Ovary (tissue), 9 donors: ENCODE measurements around the gene CCBE1. TPM values are rescaled to one million over a fixed set of nuclear protein-coding genes. Genes with fewer than 3 reads are reported as not detected.

Experiments used
- DNase-seq, 5 donors: peaks; one replicate each; pipeline ENCODE4 v3.0.0-alpha.2; 2019 to 2020
- H3K27ac ChIP-seq, 2 donors: fragments of 200-600 bp; one replicate each; pipeline versions ENCODE4 v1.5.1 to v1.8.0; 2019 to 2022
- H3K27me3 ChIP-seq: fragments of 200-600 bp; one replicate; pipeline ENCODE4 v1.8.0; 2022
- H3K36me3 ChIP-seq: fragments of 200-600 bp; sonication (generic); one replicate; pipeline ENCODE4 v1.5.1; 2019
- H3K4me1 ChIP-seq: one replicate; pipeline ENCODE4 v1.8.1; 2013; ENCODE audit warnings: mild to moderate bottlenecking, moderate library complexity; ENCODE audit not compliant: insufficient read depth
- H3K4me3 ChIP-seq: fragments of 200-600 bp; sonication (generic); one replicate; pipeline ENCODE4 v1.5.1; 2017
- H3K9me3 ChIP-seq, 2 donors: fragments of 200-600 bp in 1 of 2; sonication (generic) in 1 of 2; one replicate each; pipeline versions ENCODE4 v1.5.1 to v1.8.1; 2013 to 2019; ENCODE audit warnings: mild to moderate bottlenecking in 1 of 2, moderate library complexity in 1 of 2
- CTCF ChIP-seq, 3 donors: fragments of 450-650 bp in 2 of 3; fragments of 200-600 bp in 1 of 3; IDR thresholded peaks; one replicate each; pipeline versions ENCODE4 v1.5.1 to v1.8.0; 2016 to 2022; ENCODE audit warnings: antibody characterized with exemption in 3 of 3, mild to moderate bottlenecking in 1 of 3
- EP300 ChIP-seq: sonication (generic); formaldehyde crosslinking; IDR thresholded peaks from one replicate; pipeline ENCODE4 v1.6.1; 2017; ENCODE audit warnings: antibody characterized with exemption
- POLR2A ChIP-seq: fragments of 450-650 bp; IDR thresholded peaks from one replicate; pipeline ENCODE4 v1.6.1; 2017; ENCODE audit warnings: antibody characterized with exemption, mild to moderate bottlenecking, moderate library complexity
- WGBS, 3 donors: extraction: QIAGEN DNeasy Blood & Tissue Kit in 1 of 3; methylation state at CpG; one replicate each; pipeline versions ENCODE4 v1.1.5 to v1.1.7; 2013 to 2017; 5-methylcytosine and 5-hydroxymethylcytosine counted together
- intact Hi-C, 4 donors: fragments of 100-400 bp; cut with DNase I; formaldehyde crosslinking; loops; one replicate each; pipeline versions ENCODE4 v1.11.0 to v1.15.1; 2022 to 2023
- polyA plus RNA-seq, 2 donors: library from polyadenylated mRNA; stranded (reverse); fragments of 200-250 nt in 1 of 2; fragments of 350-450 nt in 1 of 2; fragmentation: Illumina TruSeq in 1 of 2; extraction: RNeasy Lipid Tissue Mini Kit (QIAGEN cat#74804) in 1 of 2; gene quantifications; one replicate each; pipeline ENCODE4 v1.2.3, GENCODE V29; 2013 to 2014
- total RNA-seq, 7 donors: library from RNA; depleted of rRNA in 2 of 7; stranded (reverse); fragments of >200 nt in 2 of 7; fragmentation: NEBNext Ultra II Directional in 3 of 7; extraction: Animal tissue kit (Norgen Biotek cat#: 25700) in 3 of 7; gene quantifications; one replicate each; pipeline versions ENCODE4 v1.1.0 to v1.2.4, GENCODE V29; 2016 to 2023
- donor health status: DM: no; HTN: no; CAD: no; lungs with moderate emphysema.
- donor health status: DM: no; HTN: no; CAD: no.
- donor health status: Bipolar disorder and iron deficiency.
- donor health status: DM: yes; HTN: yes; CAD: no.
- donor health status: DM: no; HTN: no; CAD: no.
- donor health status: DM: yes; HTN: yes; CAD: no.

The CCBE1 gene
- total and polyA plus RNA-seq, 9 donors, result 15.9 to 109 (median 43.9) TPM

- TF ChIP-seq EP300, result no peak
- no peak for TF ChIP-seq CTCF (IDR thresholded peaks at IDR 0.05)
- TF ChIP-seq POLR2A, result no peak
- intact Hi-C loops, result no loop called here
Observed at GRCh38 chr18:59385191-59385590, 312.0 kb downstream of the CCBE1 start.

DNA sequence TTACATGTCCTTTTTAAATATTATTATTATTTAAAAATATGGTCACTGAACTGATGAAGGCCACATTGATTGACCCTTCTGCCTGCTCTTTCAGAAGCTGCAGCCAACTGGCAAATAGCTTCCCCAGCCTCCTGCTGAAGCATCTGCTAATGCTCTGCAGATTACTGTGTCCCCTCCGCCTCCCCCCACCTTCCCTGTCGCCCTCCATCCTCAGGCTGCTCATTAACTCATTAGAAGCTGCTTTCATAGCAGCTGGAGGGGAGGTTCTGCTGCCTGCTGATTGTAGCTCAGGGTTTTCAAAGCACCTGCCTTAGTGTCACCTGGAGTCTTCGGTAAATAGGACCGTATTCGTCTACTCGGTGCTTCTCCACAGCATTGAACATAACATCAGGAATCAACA, 313.4 kb downstream of the CCBE1 start:
- intact Hi-C loops, result no loop called here
- Histone ChIP-seq H3K36me3 (no peaks in the 10 kb centered on the region), H3K4me3 (no peak overlapping the region), H3K9me3 (no peaks in the 10 kb centered on the region), H3K4me1 (no peaks in the 10 kb centered on the region), H3K27ac (no peak overlapping the region), H3K27me3 (no peaks in the 10 kb centered on the region)
- TF ChIP-seq CTCF (IDR thresholded peaks at IDR 0.05), result no peak
- no peak for TF ChIP-seq EP300
- no peak for TF ChIP-seq POLR2A
- DNase-seq, result no peak
- 67 to 73% (median 67%) methylated on average over 6 of the region's 6 CpGs for WGBS, 3 donors

More at GRCh38 chr18:59385191-59385590, 312.0 kb downstream of the CCBE1 start:
- Histone ChIP-seq H3K27me3 (no peaks in the 10 kb centered on the region), H3K4me3 (no peak overlapping the region), H3K36me3 (no peaks in the 10 kb centered on the region), H3K27ac (no peak overlapping the region), H3K4me1 (no peaks in the 10 kb centered on the region), H3K9me3 (no peaks in the 10 kb centered on the region)
- DNase-seq, result no peak
- WGBS, 3 donors, result 90 to 93% (median 91%) methylated on average over 4 of the region's 4 CpGs

- Histone ChIP-seq H3K9me3 (no peaks in the 10 kb centered on the region), H3K27me3 (no peaks in the 10 kb centered on the region), H3K36me3 (no peaks in the 10 kb centered on the region), H3K4me1 (no peaks in the 10 kb centered on the region), H3K27ac (no peak overlapping the region), H3K4me3 (no peak overlapping the region)
- TF ChIP-seq CTCF (IDR thresholded peaks at IDR 0.05) (no peak), POLR2A (no peak), EP300 (no peak)
- DNase-seq, result no peak
- 75 to 79% (median 79%) methylated on average over 7 of the region's 7 CpGs for WGBS, 3 donors
- intact Hi-C loops, result no loop called here
Observed at GRCh38 chr18:59382383-59382782, 314.8 kb downstream of the CCBE1 start.

- intact Hi-C loops, result no loop called here
- Histone ChIP-seq H3K9me3 (no peaks in the 10 kb centered on the region), H3K27me3 (no peaks in the 10 kb centered on the region), H3K4me3 (no peak overlapping the region), H3K27ac (no peak overlapping the region), H3K4me1 (no peaks in the 10 kb centered on the region), H3K36me3 (no peaks in the 10 kb centered on the region)
- DNase-seq, result no peak
- no peak for TF ChIP-seq POLR2A
- TF ChIP-seq EP300, result no peak
- no peak for TF ChIP-seq CTCF (IDR thresholded peaks at IDR 0.05)
- WGBS, 3 donors, result 84 to 90% (median 85%) methylated on average over 6 of the region's 6 CpGs
Observed at GRCh38 chr18:59381949-59382348, 315.3 kb downstream of the CCBE1 start.

Other genes with a start within 250 kb of the CCBE1 start
- gene PMAIP1, start 202.6 kb upstream of the CCBE1 start, total RNA-seq, result 10 to 100 TPM in 1 of 7 donors, 1 to 10 TPM in 2, under 1 TPM in 3, not detected in 1; 0.30 to 11.8 (median 1.8) TPM
- under 1 TPM; 0.47 to 0.75 TPM for gene PMAIP1, start 202.6 kb upstream of the CCBE1 start, polyA plus RNA-seq